Endothelial cell of umbilical vein (primary cell): Measurements from ENCODE around the gene DHRS7B. TPM values are rescaled to one million over a fixed set of nuclear protein-coding genes. Genes with fewer than 3 reads are reported as not detected.

Source experiments
- BruUV-seq: library from RNA; stranded (reverse); fragments of 400-500 nt; replicated peaks from 2 replicates; lab custom pipeline; 2021; lab: Mats Ljungman, UMichigan
- CTCF ChIA-PET: fragments of 300-600, 350-600 bp; sonication (Branson Sonifier 250); formaldehyde crosslinking; loops from one replicate; lab custom pipeline; 2021; ENCODE audit warnings: antibody characterized with exemption, inconsistent platforms; lab: Charles Lee
- POLR2A ChIA-PET: fragments of 300-600, 350-600 bp; sonication (Branson Sonifier 250); formaldehyde crosslinking; loops from one replicate; lab custom pipeline; 2021; ENCODE audit warnings: antibody characterized with exemption, inconsistent platforms; lab: Charles Lee
- DNase-seq: peaks from one replicate; pipeline ENCODE4 v3.0.0-alpha.2; 2011; ENCODE audit warnings: low read depth, low spot score
- FAIRE-seq: peaks from 2 replicates; lab custom pipeline; 2011; peaks lifted over from hg19 to GRCh38; lab: Jason Lieb, UNC
- H2AFZ ChIP-seq: 2 replicates; pipeline ENCODE4 v1.6.0; 2012; ENCODE audit warnings: low read depth, low read length, control low read depth, inconsistent platforms
- H3K27ac ChIP-seq: 2 replicates; pipeline ENCODE4 v1.5.1; 2011; ENCODE audit warnings: low read depth, mild to moderate bottlenecking, control low read depth, low read length, moderate library complexity; ENCODE audit not compliant: insufficient read depth
- H3K27me3 ChIP-seq, 2 experiments: 2 replicates each; pipeline versions ENCODE4 v1.6.0 to v1.6.1; 2011; ENCODE audit warnings: low read length in 2 of 2, mixed read lengths in 1 of 2; ENCODE audit not compliant: control insufficient read depth in 2 of 2, insufficient read depth in 2 of 2
- H3K36me3 ChIP-seq, 2 experiments: 2 replicates in 1 of 2; 3 replicates in 1 of 2; pipeline ENCODE4 v1.5.1; 2011; ENCODE audit warnings: low read length in 2 of 2, mild to moderate bottlenecking in 1 of 2, moderate library complexity in 1 of 2; ENCODE audit not compliant: control insufficient read depth in 2 of 2, insufficient read depth in 2 of 2; ENCODE audit errors: extremely low read depth in 1 of 2
- H3K4me1 ChIP-seq: 3 replicates; pipeline ENCODE4 v1.5.1; 2011; ENCODE audit warnings: mild to moderate bottlenecking, low read length; ENCODE audit not compliant: control insufficient read depth, insufficient read depth; ENCODE audit errors: extremely low read depth
- H3K4me2 ChIP-seq: 2 replicates; pipeline ENCODE4 v1.6.1; 2011; ENCODE audit warnings: low read length, control low read depth, mixed read lengths; ENCODE audit not compliant: insufficient read depth
- H3K4me3 ChIP-seq, 3 experiments: fragments of 200-600 bp in 1 of 3; sonication (generic), shearing (Covaris generic) in 1 of 3; replicated peaks in 1 of 3; 2 replicates each; pipeline ENCODE4 v1.5.1; 2011 to 2016; ENCODE audit warnings: control low read depth in 3 of 3, low read length in 3 of 3, mild to moderate bottlenecking in 2 of 3, inconsistent platforms in 1 of 3, low read depth in 1 of 3, moderate library complexity in 1 of 3; ENCODE audit not compliant: insufficient read depth in 1 of 3
- H3K79me2 ChIP-seq: 2 replicates; pipeline ENCODE4 v1.6.0; 2012; ENCODE audit warnings: low read length, inconsistent platforms; ENCODE audit not compliant: control insufficient read depth, insufficient read depth
- H3K9ac ChIP-seq: replicated peaks from 2 replicates; pipeline ENCODE3; 2011; ENCODE audit warnings: low read length, control low read depth; ENCODE audit not compliant: insufficient read depth; ENCODE audit errors: extremely low read depth
- H3K9me1 ChIP-seq: replicated peaks from 3 replicates; pipeline ENCODE4 v1.6.0; 2011; ENCODE audit warnings: mild to moderate bottlenecking, low read length; ENCODE audit not compliant: control insufficient read depth, insufficient read depth; ENCODE audit errors: extremely low read depth
- H3K9me3 ChIP-seq: replicated peaks from 2 replicates; pipeline ENCODE4 v1.5.1; 2012; ENCODE audit warnings: low read length, inconsistent platforms; ENCODE audit not compliant: control insufficient read depth, insufficient read depth
- H4K20me1 ChIP-seq: replicated peaks from 2 replicates; pipeline ENCODE3; 2011; ENCODE audit warnings: mild to moderate bottlenecking, low read length; ENCODE audit not compliant: control insufficient read depth, insufficient read depth; ENCODE audit errors: extremely low read depth
- EZH2 ChIP-seq: IDR thresholded peaks from 2 replicates; pipeline ENCODE4 v1.6.1; 2012; ENCODE audit warnings: borderline replicate concordance, low read depth, mild to moderate bottlenecking, moderate library complexity, low read length, inconsistent platforms; ENCODE audit not compliant: severe bottlenecking
- FOS ChIP-seq: IDR thresholded peaks from 2 replicates; pipeline ENCODE4 v1.6.1; 2011; ENCODE audit warnings: mild to moderate bottlenecking, low read length, moderate library complexity, borderline replicate concordance; ENCODE audit not compliant: insufficient read depth
- GATA2 ChIP-seq: IDR thresholded peaks from 2 replicates; pipeline ENCODE4 v1.7.0; 2011; ENCODE audit warnings: low read depth, mild to moderate bottlenecking, moderate library complexity, mixed read lengths, low read length; ENCODE audit not compliant: insufficient read length, insufficient read depth
- JUN ChIP-seq: IDR thresholded peaks from 2 replicates; pipeline ENCODE4 v1.6.1; 2011; ENCODE audit warnings: borderline replicate concordance, low read depth; ENCODE audit not compliant: insufficient read length, insufficient read depth
- MYC ChIP-seq: IDR thresholded peaks from one replicate; pipeline ENCODE4 v1.6.1; 2011; ENCODE audit warnings: mild to moderate bottlenecking, low read depth, low read length
- POLR2A ChIP-seq: IDR thresholded peaks from 2 replicates; pipeline ENCODE4 v1.6.1; 2012; ENCODE audit warnings: low read depth, mild to moderate bottlenecking, control low read depth, low read length
- POLR2AphosphoS5 ChIP-seq: IDR thresholded peaks from 2 replicates; pipeline ENCODE4 v1.6.1; 2012; ENCODE audit warnings: low read depth, mild to moderate bottlenecking, control low read depth, low read length, moderate library complexity; ENCODE audit not compliant: insufficient read depth
- dilution Hi-C: fragments of 300-500 bp; cut with MboI; formaldehyde crosslinking; loops from one replicate; pipeline ENCODE4 v1.15.0; 2019; ENCODE audit warnings: low sequenced_read_pairs; ENCODE audit not compliant: extremely low pct_ligation_motif_present
- intact Hi-C: fragments of 100-400 bp; cut with micrococcal nuclease; formaldehyde crosslinking; loops from one replicate; pipeline ENCODE4 v1.10.0; 2022
- polyA plus RNA-seq, 4 experiments: library from polyadenylated mRNA; depleted of rRNA in 3 of 4; stranded (reverse) in 3 of 4; unstranded in 1 of 4; fragments of >200 nt; gene quantifications; 2 replicates each; pipeline versions ENCODE4 v1.2.1 to v1.2.3, GENCODE V29; 2011 to 2012; ENCODE audit warnings: missing spikeins in 1 of 4
- total RNA-seq: library from RNA; stranded (reverse); gene quantifications from 2 replicates; pipeline ENCODE4 v1.2.3, GENCODE V29; 2021
- TF ChIP-seq, protein P1 (sequence below), 2 donors: IDR thresholded peaks; 1 replicate in 1 of 2; 2 replicates in 1 of 2; pipeline ENCODE4 v1.5.1; 2011; ENCODE audit warnings: low read length in 2 of 2, mild to moderate bottlenecking in 2 of 2, moderate library complexity in 2 of 2, control low read depth in 1 of 2, inconsistent platforms in 1 of 2, low read depth in 1 of 2; ENCODE audit not compliant: insufficient read depth in 1 of 2; ENCODE audit errors: extremely low read depth in 1 of 2
- TF ChIP-seq, protein P2 (sequence below): IDR thresholded peaks from 2 replicates; pipeline ENCODE4 v1.6.1; 2011; ENCODE audit not compliant: insufficient read depth, insufficient read length

The DHRS7B gene
- total and polyA plus RNA-seq, 2 donors (not counting 3 experiments of a cell fraction or from before 2014, with no cell fraction given) = 14.0 to 28.1 TPM

DNA sequence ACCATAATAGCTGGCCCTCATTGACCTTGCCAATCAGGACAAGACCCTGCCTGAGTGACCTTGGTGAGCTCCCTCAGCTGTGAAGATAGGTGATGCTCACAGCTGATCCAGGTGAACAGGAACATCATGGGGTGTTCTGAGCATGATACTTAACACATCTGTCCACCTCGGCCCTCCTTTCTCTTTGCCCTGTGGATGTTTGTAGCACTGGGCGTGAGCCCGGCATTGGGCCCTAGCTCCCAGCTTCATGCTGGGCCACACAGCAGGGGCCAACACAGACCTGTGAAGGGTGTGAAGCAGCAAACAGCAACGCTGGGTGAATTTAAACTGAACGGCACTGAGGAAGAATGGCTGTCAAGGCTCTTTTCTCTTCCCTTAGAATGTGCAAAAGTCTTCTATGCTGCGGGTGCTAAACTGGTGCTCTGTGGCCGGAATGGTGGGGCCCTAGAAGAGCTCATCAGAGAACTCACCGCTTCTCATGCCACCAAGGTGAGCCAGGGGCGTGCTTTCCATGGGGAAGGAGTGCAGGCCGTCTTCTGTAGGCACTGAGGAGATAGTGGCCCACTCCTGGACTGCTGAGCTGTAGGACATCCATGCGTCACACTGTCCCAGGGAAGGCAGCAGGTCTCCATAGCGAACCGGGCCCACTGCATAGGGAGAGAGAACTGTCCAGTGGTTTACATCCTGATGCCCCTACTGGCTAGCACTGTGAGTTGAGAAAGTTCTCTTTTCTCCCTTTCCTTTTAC, 51.3 kb downstream of the DHRS7B start:
- dilution Hi-C loops = no loop called here
- CTCF ChIA-PET = interaction anchor here (1.1 kb wide), 1 partner anchor 58 kb away, joined by 5 read pairs; no protein-coding TSS in a partner anchor

More for the DNA sequence above, 51.3 kb downstream of the DHRS7B start:
- H3K9ac ChIP-seq = no peak overlapping the region
- DNase-seq (no peak), FAIRE-seq (no peak)
- H3K4me1 ChIP-seq = no peaks in the 10 kb centered on the region
- TF ChIP-seq POLR2A = no peak
- TF ChIP-seq, protein P1, sequence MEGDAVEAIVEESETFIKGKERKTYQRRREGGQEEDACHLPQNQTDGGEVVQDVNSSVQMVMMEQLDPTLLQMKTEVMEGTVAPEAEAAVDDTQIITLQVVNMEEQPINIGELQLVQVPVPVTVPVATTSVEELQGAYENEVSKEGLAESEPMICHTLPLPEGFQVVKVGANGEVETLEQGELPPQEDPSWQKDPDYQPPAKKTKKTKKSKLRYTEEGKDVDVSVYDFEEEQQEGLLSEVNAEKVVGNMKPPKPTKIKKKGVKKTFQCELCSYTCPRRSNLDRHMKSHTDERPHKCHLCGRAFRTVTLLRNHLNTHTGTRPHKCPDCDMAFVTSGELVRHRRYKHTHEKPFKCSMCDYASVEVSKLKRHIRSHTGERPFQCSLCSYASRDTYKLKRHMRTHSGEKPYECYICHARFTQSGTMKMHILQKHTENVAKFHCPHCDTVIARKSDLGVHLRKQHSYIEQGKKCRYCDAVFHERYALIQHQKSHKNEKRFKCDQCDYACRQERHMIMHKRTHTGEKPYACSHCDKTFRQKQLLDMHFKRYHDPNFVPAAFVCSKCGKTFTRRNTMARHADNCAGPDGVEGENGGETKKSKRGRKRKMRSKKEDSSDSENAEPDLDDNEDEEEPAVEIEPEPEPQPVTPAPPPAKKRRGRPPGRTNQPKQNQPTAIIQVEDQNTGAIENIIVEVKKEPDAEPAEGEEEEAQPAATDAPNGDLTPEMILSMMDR (IDR thresholded peaks at IDR 0.05; ENCODE audit: extremely low read depth in 1 of 2, insufficient read depth in 1 of 2, low read depth in 1 of 2, low read length in 2 of 2) = no peak
- no peak for TF ChIP-seq JUN
- TF ChIP-seq POLR2AphosphoS5 = no peak
- TF ChIP-seq MYC = no peak
- TF ChIP-seq, protein P2, sequence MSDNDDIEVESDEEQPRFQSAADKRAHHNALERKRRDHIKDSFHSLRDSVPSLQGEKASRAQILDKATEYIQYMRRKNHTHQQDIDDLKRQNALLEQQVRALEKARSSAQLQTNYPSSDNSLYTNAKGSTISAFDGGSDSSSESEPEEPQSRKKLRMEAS = no peak
- no peak for TF ChIP-seq EZH2
- TF ChIP-seq GATA2 = no peak
- no peak for TF ChIP-seq FOS
- no peaks in the 10 kb centered on the region for H4K20me1 ChIP-seq
- no peak overlapping the region for H3K4me2 ChIP-seq
- no peaks in the 10 kb centered on the region for H3K9me3 ChIP-seq
- H3K27me3 ChIP-seq = no peaks in the 10 kb centered on the region
- H3K4me3 ChIP-seq = no peak overlapping the region
- POLR2A ChIA-PET = no interaction called here
- no peak overlapping the region for H2AFZ ChIP-seq
- H3K79me2 ChIP-seq = no peaks in the 10 kb centered on the region
- H3K27ac ChIP-seq = no peak overlapping the region
- intact Hi-C loops = no loop called here
- no peaks in the 10 kb centered on the region for H3K36me3 ChIP-seq
- no TSS peak for BruUV-seq
- no peaks in the 10 kb centered on the region for H3K9me1 ChIP-seq
